Muscle of leg (tissue), 11 donors: ENCODE results near the gene MSI2. TPM values are rescaled to one million over a fixed set of nuclear protein-coding genes. Genes with fewer than 3 reads are reported as not detected.

Source experiments
- DNase-seq: peaks from one replicate; pipeline ENCODE4 v3.0.0; 2013
- H3K27ac ChIP-seq: one replicate; pipeline ENCODE4 v1.5.1; 2013; ENCODE audit warnings: mild to moderate bottlenecking, low read length, control low read depth
- H3K27me3 ChIP-seq: one replicate; pipeline ENCODE4 v1.6.1; 2013; ENCODE audit warnings: low read length; ENCODE audit not compliant: control insufficient read depth, insufficient read depth
- H3K36me3 ChIP-seq: one replicate; pipeline ENCODE4 v1.6.1; 2013; ENCODE audit warnings: low read length; ENCODE audit not compliant: control insufficient read depth, insufficient read depth
- H3K4me1 ChIP-seq: one replicate; pipeline ENCODE4 v1.6.1; 2013; ENCODE audit warnings: low read length; ENCODE audit not compliant: control insufficient read depth, insufficient read depth
- H3K4me3 ChIP-seq: one replicate; pipeline ENCODE4 v1.5.1; 2013; ENCODE audit warnings: low read length, control low read depth
- H3K9me3 ChIP-seq: replicated peaks from 2 replicates; pipeline ENCODE4 v1.6.1; 2013; ENCODE audit warnings: low read depth, low read length; ENCODE audit not compliant: control insufficient read depth
- WGBS: methylation state at CpG from one replicate; pipeline ENCODE4 v1.1.5; 2013; ENCODE audit warnings: missing lambda C conversion rate; ENCODE audit not compliant: insufficient coverage; 5-methylcytosine and 5-hydroxymethylcytosine counted together
- polyA plus RNA-seq, 8 donors: library from polyadenylated mRNA; unstranded; fragments of 120-200 nt; gene quantifications; one replicate each; pipeline versions ENCODE4 v1.2.1 to v1.2.3, GENCODE V29; 2013; ENCODE audit warnings: inconsistent platforms in 1 of 8, low replicate concordance in 1 of 8; ENCODE audit not compliant: insufficient read length in 8 of 8, insufficient read depth in 1 of 8
- total RNA-seq: library from RNA; stranded (reverse); fragments of 120-200 nt; gene quantifications from one replicate; pipeline ENCODE4 v1.2.4, GENCODE V29; 2013

The MSI2 gene
- total and polyA plus RNA-seq, 9 donors = 21.5 to 32.0 (median 27.4) TPM

DNA sequence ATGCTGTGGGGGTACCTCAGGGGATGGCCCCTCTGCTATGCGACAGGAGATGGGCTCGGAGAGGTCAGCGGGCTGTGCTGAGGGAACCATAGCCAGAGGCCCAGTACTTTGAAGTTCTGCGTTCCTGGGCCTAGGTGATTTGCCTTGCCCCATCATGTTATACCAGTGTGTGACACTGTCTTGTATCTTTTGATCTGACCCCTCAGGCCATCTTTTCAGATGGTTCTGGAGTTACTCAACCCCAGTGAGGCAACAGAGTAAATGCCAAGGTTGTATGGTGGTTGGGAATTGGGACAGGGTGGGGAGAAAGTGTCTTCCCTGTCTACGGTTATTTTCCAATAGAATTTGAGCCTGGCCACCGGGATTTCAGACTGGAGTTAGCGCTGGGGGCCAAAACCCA, 8.5 kb downstream of the MSI2 start:
- peaks cover 41% of the 10 kb centered on the region for H3K36me3 ChIP-seq

DNA sequence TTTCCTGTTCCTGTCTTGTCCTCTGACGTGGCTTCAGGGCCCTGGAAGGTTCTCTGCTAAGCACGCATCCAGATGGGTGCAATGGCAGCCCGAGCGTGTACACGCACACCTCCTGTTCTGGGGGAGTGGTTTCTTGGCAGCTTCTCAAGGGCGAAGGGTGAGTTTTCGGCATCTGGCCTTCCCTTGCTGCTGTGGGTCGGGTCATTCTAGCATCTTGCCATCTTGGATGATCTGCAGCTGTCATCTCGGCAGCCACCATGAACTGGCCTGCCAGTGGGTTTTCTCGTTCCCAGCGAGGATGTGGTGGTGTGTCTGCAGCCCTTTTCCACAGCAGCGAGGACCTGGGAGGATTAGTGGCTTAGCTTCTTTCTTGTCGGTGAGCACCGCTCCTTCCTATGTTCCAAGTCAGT, 10.6 kb downstream of the MSI2 start:
- H3K4me3 ChIP-seq = no peak overlapping the region
- peaks cover 37% of the 10 kb centered on the region for H3K36me3 ChIP-seq
- WGBS = 91% methylated on average over 11 of the region's 14 CpGs
- no peak overlapping the region for H3K27ac ChIP-seq
- no peaks in the 10 kb centered on the region for H3K27me3 ChIP-seq
- no peaks in the 10 kb centered on the region for H3K4me1 ChIP-seq
- no peaks in the 10 kb centered on the region for H3K9me3 ChIP-seq
- DNase-seq = no peak

More for the DNA sequence above, 8.5 kb downstream of the MSI2 start:
- H3K27ac ChIP-seq = no peak overlapping the region
- WGBS = 86% methylated on average over 7 of the region's 7 CpGs
- no peak for DNase-seq
- H3K9me3 ChIP-seq = no peaks in the 10 kb centered on the region
- H3K4me1 ChIP-seq = no peaks in the 10 kb centered on the region
- H3K27me3 ChIP-seq = no peaks in the 10 kb centered on the region
- H3K4me3 ChIP-seq = no peak overlapping the region

DNA sequence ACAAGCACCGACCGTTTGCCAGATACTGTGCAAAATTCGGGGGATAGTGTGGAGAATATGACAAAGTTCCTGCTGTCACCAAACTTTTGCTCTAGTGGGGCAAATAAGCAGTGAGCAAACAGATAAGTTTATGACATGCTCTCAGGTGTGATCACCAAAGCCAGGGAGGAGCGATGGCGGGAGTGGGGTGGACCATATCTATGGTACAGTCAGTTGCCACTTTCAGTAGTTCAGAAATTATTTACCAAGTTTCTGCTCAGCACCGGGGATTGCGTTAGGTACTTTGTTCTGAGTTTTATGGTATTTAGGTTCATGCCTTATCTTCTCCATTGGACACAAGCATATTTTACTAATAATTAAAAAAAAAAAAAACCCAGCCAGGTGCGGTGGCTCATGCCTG, 11.9 kb downstream of the MSI2 start:
- Histone ChIP-seq H3K36me3 (peaks cover 38% of the 10 kb centered on the region), H3K27ac (no peak overlapping the region)
- 90% methylated on average over 5 of the region's 8 CpGs for WGBS

DNA sequence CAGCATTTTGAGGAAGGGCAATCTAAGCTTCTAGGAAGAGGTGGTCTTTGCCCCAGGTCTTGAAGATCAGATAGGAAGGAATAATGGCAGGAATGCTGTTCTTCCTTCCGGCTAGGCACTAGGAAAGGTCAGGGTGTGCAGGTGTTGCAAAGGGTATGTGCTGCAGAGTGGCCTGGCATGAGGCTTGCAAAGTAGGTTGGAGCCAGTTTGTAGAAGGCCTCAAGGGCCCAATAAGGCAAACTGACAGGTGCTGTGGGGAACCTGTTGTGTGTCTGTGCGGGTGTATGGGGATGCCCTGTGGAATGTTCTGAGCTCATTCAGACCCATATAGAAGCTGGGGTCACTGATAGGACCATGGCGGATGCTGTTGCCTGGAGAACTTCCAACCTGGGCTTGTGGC, 12.7 kb downstream of the MSI2 start:
- peaks cover 33% of the 10 kb centered on the region for H3K36me3 ChIP-seq
- no peak overlapping the region for H3K27ac ChIP-seq
- H3K4me3 ChIP-seq = no peak overlapping the region
- WGBS = 95% methylated on average over 3 of the region's 3 CpGs
- DNase-seq = no peak
- H3K27me3 ChIP-seq = no peaks in the 10 kb centered on the region
- no peaks in the 10 kb centered on the region for H3K4me1 ChIP-seq
- H3K9me3 ChIP-seq = no peaks in the 10 kb centered on the region

More for the DNA sequence above, 11.9 kb downstream of the MSI2 start:
- DNase-seq = no peak
- Histone ChIP-seq H3K4me3 (no peak overlapping the region), H3K4me1 (no peaks in the 10 kb centered on the region), H3K27me3 (no peaks in the 10 kb centered on the region), H3K9me3 (no peaks in the 10 kb centered on the region)

DNA sequence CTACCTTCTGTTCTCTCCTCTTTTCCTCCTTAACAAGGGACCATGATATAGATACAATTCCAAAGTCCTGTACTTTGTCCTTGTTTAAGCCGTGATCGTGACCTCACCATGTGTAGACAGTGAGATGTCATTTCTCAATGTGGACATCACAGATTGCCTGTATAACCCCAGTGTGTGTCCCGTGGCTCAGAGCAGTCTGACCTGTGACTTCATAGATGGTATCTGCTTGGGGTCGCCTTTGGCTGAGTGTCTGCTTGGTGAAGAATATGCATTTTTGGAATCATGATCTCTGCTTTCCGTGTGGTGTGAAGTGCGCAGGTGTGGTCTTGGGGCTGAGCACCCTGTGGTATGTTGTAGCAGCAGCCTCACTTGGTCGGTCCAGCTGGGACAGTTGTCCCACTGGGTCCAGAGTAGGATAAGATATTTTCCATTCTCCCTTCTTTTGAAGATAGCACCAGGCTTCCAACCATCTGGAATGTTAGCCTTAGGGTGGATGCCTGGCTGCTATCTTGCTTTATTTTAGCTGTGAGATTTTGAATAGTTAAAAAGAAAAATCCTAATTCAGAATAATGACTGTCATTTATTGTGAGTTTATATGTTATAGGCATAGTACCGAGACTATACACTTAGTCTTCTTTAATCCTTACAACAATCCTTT, 13.4 kb downstream of the MSI2 start:
- no peak for DNase-seq

DNA sequence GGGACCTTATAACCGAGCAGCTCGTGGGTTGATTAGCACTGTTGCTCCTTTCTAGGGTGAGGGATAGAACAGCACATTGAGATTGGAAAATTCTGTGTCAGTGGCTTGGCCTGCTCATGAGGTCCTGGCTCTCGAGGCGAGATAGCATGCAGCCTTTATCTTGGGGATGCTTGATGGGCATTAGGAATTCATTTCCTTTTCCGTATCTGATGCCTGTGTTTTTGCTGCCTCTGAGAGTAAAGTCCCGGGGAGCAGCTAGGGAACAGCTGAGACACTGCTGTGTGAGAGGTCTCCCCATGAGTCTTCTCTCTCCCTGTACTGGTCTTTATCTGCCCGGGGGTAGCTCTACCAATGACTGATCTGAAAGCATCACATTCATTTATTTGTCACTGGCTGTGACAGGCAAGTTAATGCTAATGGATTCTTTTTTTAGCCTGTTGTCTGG, 14.5 kb downstream of the MSI2 start:
- H3K4me3 ChIP-seq = no peak overlapping the region
- H3K36me3 ChIP-seq = peaks cover 25% of the 10 kb centered on the region
- WGBS = no CpG with 5 or more reads among the region's 7 CpGs
- H3K27ac ChIP-seq = no peak overlapping the region
- no peaks in the 10 kb centered on the region for H3K27me3 ChIP-seq
- DNase-seq = no peak
- no peaks in the 10 kb centered on the region for H3K4me1 ChIP-seq
- H3K9me3 ChIP-seq = no peaks in the 10 kb centered on the region

More for the DNA sequence above, 13.4 kb downstream of the MSI2 start:
- 97% methylated on average over 6 of the region's 8 CpGs for WGBS
- Histone ChIP-seq H3K27ac (no peak overlapping the region), H3K9me3 (no peaks in the 10 kb centered on the region), H3K4me3 (no peak overlapping the region), H3K4me1 (no peaks in the 10 kb centered on the region), H3K36me3 (peaks cover 27% of the 10 kb centered on the region), H3K27me3 (no peaks in the 10 kb centered on the region)

DNA sequence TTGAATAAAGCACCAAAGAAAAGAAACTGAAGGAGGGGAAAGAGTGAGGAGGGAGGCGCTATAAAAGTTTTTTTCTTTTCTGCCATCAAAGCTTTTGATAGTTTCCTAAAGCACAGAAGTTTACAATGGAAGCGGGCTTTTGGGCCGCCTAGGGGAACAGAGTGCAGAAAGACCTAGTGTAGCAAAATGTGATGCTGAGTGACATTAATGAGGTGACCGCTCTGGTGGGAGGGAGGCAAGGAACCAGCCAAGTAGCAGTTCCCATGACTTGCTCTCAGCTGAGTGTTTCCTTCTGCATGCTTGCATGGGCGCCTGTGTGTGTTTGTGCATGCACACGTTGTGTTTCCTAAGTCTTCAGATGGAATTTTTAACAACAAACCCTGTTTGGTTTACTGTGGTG, 15.5 kb downstream of the MSI2 start:
- Histone ChIP-seq H3K27ac (no peak overlapping the region), H3K9me3 (no peaks in the 10 kb centered on the region), H3K4me3 (no peak overlapping the region), H3K4me1 (no peaks in the 10 kb centered on the region), H3K36me3 (peaks cover 22% of the 10 kb centered on the region), H3K27me3 (no peaks in the 10 kb centered on the region)
- WGBS = 59% methylated on average over 6 of the region's 6 CpGs
- DNase-seq = no peak

DNA sequence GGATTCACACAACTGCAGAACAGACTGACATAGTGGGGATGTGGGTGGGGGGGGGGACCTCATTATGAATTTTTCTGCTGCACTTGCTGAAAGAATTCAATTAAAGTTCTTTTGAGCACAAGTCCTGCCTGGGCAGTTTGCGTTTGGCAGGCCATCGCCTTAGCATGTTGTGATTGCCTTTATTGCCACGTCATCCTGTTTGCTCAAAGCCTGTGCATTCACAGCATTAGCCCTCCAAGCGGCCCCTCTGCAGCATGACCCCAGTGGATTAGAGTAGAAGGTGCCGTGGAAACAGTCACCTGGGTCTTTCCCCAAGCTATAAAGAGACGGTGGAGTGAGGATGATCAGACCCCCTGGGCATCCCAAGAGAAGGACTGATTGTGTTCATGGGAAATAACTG, 17.2 kb downstream of the MSI2 start:
- H3K36me3 ChIP-seq = peaks cover 9% of the 10 kb centered on the region
- no peaks in the 10 kb centered on the region for H3K9me3 ChIP-seq
- DNase-seq = no peak
- H3K27ac ChIP-seq = no peak overlapping the region
- no peak overlapping the region for H3K4me3 ChIP-seq
- 80% methylated on average over 5 of the region's 6 CpGs for WGBS
- no peaks in the 10 kb centered on the region for H3K27me3 ChIP-seq
- no peaks in the 10 kb centered on the region for H3K4me1 ChIP-seq

DNA sequence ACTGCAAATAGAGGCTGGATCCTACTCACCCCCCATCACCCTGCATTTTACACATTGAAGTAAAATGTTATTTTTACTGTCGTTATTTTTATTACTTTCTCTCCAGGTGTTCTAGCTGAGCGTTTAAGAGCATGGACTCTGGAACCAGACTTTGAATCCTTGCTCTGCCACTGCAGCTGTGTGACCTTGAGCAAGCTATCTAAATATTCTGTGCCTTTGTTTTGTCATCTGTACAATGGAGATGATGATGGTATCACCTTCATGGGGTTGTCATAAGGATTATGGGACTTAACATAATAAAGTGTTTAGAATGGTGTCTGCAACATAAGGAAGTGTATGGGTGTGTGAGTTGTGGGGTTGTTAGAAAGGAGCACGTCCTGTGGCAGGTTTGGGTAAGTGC, 17.8 kb downstream of the MSI2 start:
- H3K4me1 ChIP-seq = no peaks in the 10 kb centered on the region
- WGBS = 80% methylated on average over 1 of the region's 3 CpGs
- DNase-seq = no peak
- H3K27ac ChIP-seq = no peak overlapping the region
- H3K27me3 ChIP-seq = no peaks in the 10 kb centered on the region
- no peaks in the 10 kb centered on the region for H3K9me3 ChIP-seq
- H3K36me3 ChIP-seq = peaks cover 14% of the 10 kb centered on the region
- H3K4me3 ChIP-seq = no peak overlapping the region

DNA sequence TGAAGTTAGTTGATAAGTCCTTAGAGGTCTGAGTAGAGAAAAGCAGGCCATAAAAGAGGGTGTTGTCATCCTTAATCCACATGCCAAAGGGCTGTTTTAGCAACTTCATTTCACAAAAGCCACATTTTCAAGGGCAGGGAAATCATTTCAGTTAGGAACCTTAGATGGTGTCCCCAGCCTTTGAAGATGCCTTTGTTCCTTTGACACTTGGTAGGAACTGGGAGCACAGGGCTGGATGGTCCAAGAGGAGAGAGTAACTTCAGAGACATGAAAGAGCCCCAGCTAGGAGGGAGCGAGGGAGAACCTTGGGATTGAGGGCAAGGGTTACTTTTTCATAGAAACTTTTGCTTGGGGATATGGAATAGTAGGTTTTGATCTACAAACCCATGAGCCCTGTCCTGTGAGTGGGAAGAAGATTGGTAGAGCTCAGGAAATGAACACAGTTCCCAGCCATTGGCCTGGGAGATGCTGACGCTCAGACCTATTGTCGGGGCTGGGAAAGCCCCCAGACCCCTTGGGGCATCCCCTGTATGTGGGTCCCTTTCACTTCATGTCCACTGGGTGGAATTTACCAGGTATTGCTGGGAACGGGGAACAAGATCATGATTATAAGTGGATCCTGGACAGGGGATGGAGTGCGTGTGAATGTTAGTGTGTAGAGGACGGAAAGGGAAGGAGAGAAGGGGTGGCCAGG, 18.9 kb downstream of the MSI2 start:
- Histone ChIP-seq H3K4me3 (no peak overlapping the region), H3K9me3 (no peaks in the 10 kb centered on the region), H3K36me3 (peaks cover 14% of the 10 kb centered on the region), H3K27me3 (no peaks in the 10 kb centered on the region), H3K27ac (no peak overlapping the region), H3K4me1 (peaks cover under 1% of the 10 kb centered on the region)
- WGBS = 83% methylated on average over 5 of the region's 6 CpGs
- no peak for DNase-seq
